Mesendoderm (in vitro differentiated cells): ENCODE data around the gene CCDC120.
A peak's percentile ranks its signal among the peaks of the same experiment; 100 is the strongest.

Experiments used
- DNase-seq: peaks from one replicate; pipeline ENCODE4 v3.0.0; 2013
- H2AK5ac ChIP-seq: 2 replicates; pipeline ENCODE4 v1.6.1; 2013; ENCODE audit warnings: low read length, inconsistent platforms
- H2BK120ac ChIP-seq: 2 replicates; pipeline ENCODE4 v1.6.1; 2013; ENCODE audit warnings: low read depth, mild to moderate bottlenecking, low read length, moderate library complexity, mixed read lengths
- H2BK15ac ChIP-seq: replicated peaks from 2 replicates; pipeline ENCODE4 v1.6.1; 2013; ENCODE audit warnings: low read depth, mild to moderate bottlenecking, moderate library complexity
- H2BK5ac ChIP-seq: 2 replicates; pipeline ENCODE4 v1.6.1; 2013; ENCODE audit warnings: low read length, inconsistent platforms
- H3K18ac ChIP-seq: 2 replicates; pipeline ENCODE4 v1.6.1; 2013; ENCODE audit warnings: mild to moderate bottlenecking, low read length, mixed read lengths
- H3K23ac ChIP-seq: one replicate; pipeline ENCODE4 v1.6.1; 2013; ENCODE audit warnings: low read length
- H3K27ac ChIP-seq: 2 replicates; pipeline ENCODE4 v1.5.1; 2013; ENCODE audit warnings: low read depth, mild to moderate bottlenecking, inconsistent platforms, low read length, moderate library complexity
- H3K27me3 ChIP-seq: 2 replicates; pipeline ENCODE4 v1.6.1; 2013; ENCODE audit warnings: low read length, control low read depth, mild to moderate bottlenecking, inconsistent platforms; ENCODE audit not compliant: insufficient read depth, poor library complexity
- H3K36me3 ChIP-seq: 2 replicates; pipeline ENCODE4 v1.6.1; 2013; ENCODE audit warnings: low read length, inconsistent platforms; ENCODE audit not compliant: control insufficient read depth, insufficient read depth
- H3K4ac ChIP-seq: one replicate; pipeline ENCODE4 v1.6.1; 2013; ENCODE audit warnings: low read depth, mild to moderate bottlenecking, low read length, moderate library complexity
- H3K4me1 ChIP-seq: 2 replicates; pipeline ENCODE4 v1.6.1; 2013; ENCODE audit warnings: low read depth, low read length, inconsistent platforms; ENCODE audit not compliant: control insufficient read depth
- H3K4me2 ChIP-seq: 2 replicates; pipeline ENCODE4 v1.6.1; 2013; ENCODE audit warnings: low read length
- H3K4me3 ChIP-seq: 2 replicates; pipeline ENCODE4 v1.5.1; 2013; ENCODE audit warnings: mild to moderate bottlenecking, low read length
- H3K56ac ChIP-seq: one replicate; pipeline ENCODE4 v1.6.1; 2013; ENCODE audit warnings: low read length
- H3K79me1 ChIP-seq: 2 replicates; pipeline ENCODE4 v1.6.1; 2013; ENCODE audit warnings: low read length, inconsistent platforms
- H3K79me2 ChIP-seq: 2 replicates; pipeline ENCODE4 v1.6.1; 2013; ENCODE audit warnings: mild to moderate bottlenecking, low read length; ENCODE audit not compliant: control insufficient read depth, insufficient read depth
- H3K9ac ChIP-seq: 2 replicates; pipeline ENCODE4 v1.6.1; 2013; ENCODE audit warnings: low read length, inconsistent platforms
- H4K5ac ChIP-seq: one replicate; pipeline ENCODE4 v1.6.1; 2013; ENCODE audit warnings: low read length
- H4K8ac ChIP-seq: one replicate; pipeline ENCODE4 v1.6.1; 2013; ENCODE audit warnings: low read depth, mild to moderate bottlenecking, control low read depth, low read length, moderate library complexity
- WGBS: extraction: QIAGEN DNeasy Blood & Tissue Kit; methylation state at CpG from one replicate; pipeline ENCODE4 v1.1.7; 2013; ENCODE audit warnings: low lambda C conversion rate, missing lambda C conversion rate; ENCODE audit not compliant: insufficient coverage; ENCODE audit errors: extremely low coverage; 5-methylcytosine and 5-hydroxymethylcytosine counted together

CCDC120 gene

DNA sequence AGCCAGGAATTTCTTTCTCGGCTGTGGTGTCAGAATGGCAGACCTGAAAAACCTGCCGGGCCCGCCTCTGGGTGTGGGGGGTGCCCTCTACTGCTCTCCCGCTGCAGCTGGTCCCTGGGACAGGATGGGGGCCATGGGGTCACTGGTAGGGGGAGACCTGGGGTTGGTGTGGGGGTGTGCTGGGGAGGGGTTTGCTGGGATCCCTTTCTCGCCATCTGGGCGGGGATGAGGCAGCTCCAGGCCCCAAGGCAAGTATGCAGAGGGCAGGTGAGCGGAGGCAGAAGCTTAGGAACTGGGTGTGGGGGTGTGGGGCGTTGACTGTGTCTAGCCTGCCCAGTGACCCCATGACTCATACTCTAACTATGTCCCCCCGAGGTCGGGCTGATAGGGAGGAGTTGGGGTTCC lies 884 bp downstream of the CCDC120 start:
- peaks cover 3% of the 10 kb centered on the region for H3K79me1 ChIP-seq
- H4K5ac ChIP-seq, result no peak overlapping the region
- no peaks in the 10 kb centered on the region for H3K36me3 ChIP-seq
- H2AK5ac ChIP-seq, result no peak overlapping the region
- no peak overlapping the region for H3K23ac ChIP-seq
- H3K4ac ChIP-seq, result no peak overlapping the region
- DNase-seq, result no peak
- H3K56ac ChIP-seq, result no peak overlapping the region
- H3K27ac ChIP-seq, result no peak overlapping the region
- H3K4me1 ChIP-seq, result no peaks in the 10 kb centered on the region
- no peak overlapping the region for H3K9ac ChIP-seq
- H3K27me3 ChIP-seq, result no peaks in the 10 kb centered on the region
- no peak overlapping the region for H2BK5ac ChIP-seq
- H2BK120ac ChIP-seq, result no peak overlapping the region
- H2BK15ac ChIP-seq, result no peak overlapping the region
- no peaks in the 10 kb centered on the region for H3K79me2 ChIP-seq
- no peak overlapping the region for H4K8ac ChIP-seq
- no CpG with 5 or more reads among the region's 10 CpGs for WGBS
- peak overlapping the region; percentile 27 for H3K4me2 ChIP-seq
- no peak overlapping the region for H3K4me3 ChIP-seq
- H3K18ac ChIP-seq, result no peak overlapping the region

GRCh38 chrX:49060914-49061313 lies 2.1 kb downstream of the CCDC120 start:
- H3K9ac ChIP-seq, result no peak overlapping the region
- no peak overlapping the region for H3K23ac ChIP-seq
- H3K79me1 ChIP-seq, result peaks cover 3% of the 10 kb centered on the region
- H3K56ac ChIP-seq, result no peak overlapping the region
- no peak for DNase-seq
- no CpG with 5 or more reads among the region's 3 CpGs for WGBS
- H2BK5ac ChIP-seq, result no peak overlapping the region
- H4K5ac ChIP-seq, result no peak overlapping the region
- no peak overlapping the region for H2AK5ac ChIP-seq
- no peak overlapping the region for H3K4ac ChIP-seq
- H3K27ac ChIP-seq, result no peak overlapping the region
- H3K4me3 ChIP-seq, result no peak overlapping the region
- no peaks in the 10 kb centered on the region for H3K79me2 ChIP-seq
- H3K36me3 ChIP-seq, result no peaks in the 10 kb centered on the region
- H4K8ac ChIP-seq, result no peak overlapping the region
- no peak overlapping the region for H2BK15ac ChIP-seq
- no peak overlapping the region for H2BK120ac ChIP-seq
- no peaks in the 10 kb centered on the region for H3K4me1 ChIP-seq
- no peak overlapping the region for H3K4me2 ChIP-seq
- H3K18ac ChIP-seq, result no peak overlapping the region
- no peaks in the 10 kb centered on the region for H3K27me3 ChIP-seq

DNA sequence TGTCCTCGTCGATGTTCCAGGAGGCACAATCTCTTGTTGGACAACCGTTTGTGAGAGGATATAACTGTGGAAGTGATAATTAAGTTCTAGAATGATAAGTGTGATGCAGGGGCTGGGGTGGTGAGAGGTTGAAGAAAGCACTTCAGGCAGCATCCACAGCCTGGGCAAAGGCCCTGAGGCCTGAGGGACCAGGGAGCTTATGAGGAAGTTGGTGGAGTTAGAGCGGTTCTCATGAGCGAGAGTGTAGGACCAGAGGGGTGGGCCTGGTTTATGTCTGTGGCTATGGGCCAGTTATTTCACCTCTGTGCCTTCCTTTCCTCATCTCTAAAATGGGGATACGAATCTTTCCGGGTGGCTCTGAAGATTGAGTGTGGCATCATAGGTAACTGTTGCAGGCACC lies 2.7 kb downstream of the CCDC120 start:
- Histone ChIP-seq H3K4me3 (no peak overlapping the region), H3K18ac (no peak overlapping the region), H3K79me2 (no peaks in the 10 kb centered on the region), H3K4me1 (no peaks in the 10 kb centered on the region), H3K23ac (no peak overlapping the region), H3K27me3 (no peaks in the 10 kb centered on the region), H4K8ac (no peak overlapping the region), H3K79me1 (peaks cover 3% of the 10 kb centered on the region), H3K27ac (no peak overlapping the region), H2BK5ac (no peak overlapping the region), H2BK120ac (no peak overlapping the region), H3K4me2 (no peak overlapping the region), H4K5ac (no peak overlapping the region), H3K56ac (no peak overlapping the region), H3K36me3 (no peaks in the 10 kb centered on the region), H3K4ac (no peak overlapping the region), H2AK5ac (no peak overlapping the region), H2BK15ac (no peak overlapping the region), H3K9ac (no peak overlapping the region)
- no peak for DNase-seq
- WGBS, result no CpG with 5 or more reads among the region's 7 CpGs

DNA sequence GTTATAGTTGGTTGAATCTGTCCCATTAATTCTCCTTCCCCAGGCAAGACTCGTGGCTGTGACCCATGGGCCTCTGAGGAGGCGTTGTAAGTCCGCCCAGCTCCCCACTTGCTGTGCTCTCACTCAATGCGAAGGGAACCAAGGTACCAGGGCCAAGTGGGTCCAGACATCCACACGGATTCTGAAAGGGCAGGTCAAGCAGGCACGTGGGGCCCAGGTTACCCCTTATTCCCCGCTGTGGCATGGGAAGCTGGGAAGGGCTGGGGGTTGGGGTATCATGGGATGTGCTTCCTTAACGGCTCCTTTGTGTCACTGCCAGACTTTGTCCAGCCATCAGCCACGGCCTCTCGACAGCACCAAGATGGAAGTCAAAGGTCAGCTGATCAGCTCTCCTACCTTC lies 3.1 kb downstream of the CCDC120 start:
- H3K23ac ChIP-seq, result no peak overlapping the region
- no peak overlapping the region for H4K5ac ChIP-seq
- H3K36me3 ChIP-seq, result no peaks in the 10 kb centered on the region
- H2BK120ac ChIP-seq, result no peak overlapping the region
- DNase-seq, result no peak
- no peak overlapping the region for H4K8ac ChIP-seq
- WGBS, result no CpG with 5 or more reads among the region's 10 CpGs
- peaks cover 3% of the 10 kb centered on the region for H3K79me1 ChIP-seq
- no peaks in the 10 kb centered on the region for H3K27me3 ChIP-seq
- no peak overlapping the region for H3K9ac ChIP-seq
- H2BK5ac ChIP-seq, result no peak overlapping the region
- no peak overlapping the region for H2AK5ac ChIP-seq
- no peak overlapping the region for H3K56ac ChIP-seq
- no peak overlapping the region for H2BK15ac ChIP-seq
- no peak overlapping the region for H3K4me2 ChIP-seq
- H3K4ac ChIP-seq, result no peak overlapping the region
- no peaks in the 10 kb centered on the region for H3K79me2 ChIP-seq
- no peak overlapping the region for H3K4me3 ChIP-seq
- H3K27ac ChIP-seq, result no peak overlapping the region
- no peaks in the 10 kb centered on the region for H3K4me1 ChIP-seq
- no peak overlapping the region for H3K18ac ChIP-seq

DNA sequence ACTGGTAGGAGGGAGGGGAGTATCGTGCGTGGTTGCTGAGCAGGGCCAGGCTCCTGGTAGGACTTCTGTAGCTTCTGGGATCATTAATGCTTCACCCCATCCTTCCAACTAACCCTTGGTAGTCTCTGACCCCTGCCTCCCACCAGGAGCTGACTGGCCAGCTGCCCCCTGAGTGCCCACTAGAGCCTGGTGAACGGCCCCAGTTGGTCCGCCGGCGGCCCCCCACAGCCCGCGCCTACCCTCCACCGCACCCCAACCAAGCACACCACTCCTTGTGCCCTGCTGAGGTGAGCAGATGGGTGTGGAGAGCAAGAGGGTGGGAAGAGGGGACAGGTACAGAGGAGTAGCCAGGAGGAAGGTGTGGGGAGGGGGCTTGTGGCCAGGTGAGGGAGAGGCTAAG lies 4.9 kb downstream of the CCDC120 start:
- Histone ChIP-seq H3K4me2 (no peak overlapping the region), H4K8ac (no peak overlapping the region), H3K27ac (no peak overlapping the region), H3K27me3 (no peaks in the 10 kb centered on the region), H2BK120ac (no peak overlapping the region), H3K23ac (no peak overlapping the region), H2BK5ac (no peak overlapping the region), H2AK5ac (no peak overlapping the region), H3K79me2 (no peaks in the 10 kb centered on the region), H3K4me1 (no peaks in the 10 kb centered on the region), H3K9ac (no peak overlapping the region), H3K4me3 (no peak overlapping the region), H3K18ac (no peak overlapping the region), H2BK15ac (no peak overlapping the region), H3K4ac (no peak overlapping the region), H3K79me1 (peaks cover 3% of the 10 kb centered on the region), H3K56ac (no peak overlapping the region), H4K5ac (no peak overlapping the region), H3K36me3 (no peaks in the 10 kb centered on the region)
- WGBS, result no CpG with 5 or more reads among the region's 9 CpGs
- no peak for DNase-seq

GRCh38 chrX:49064303-49064702 lies 5.5 kb downstream of the CCDC120 start:
- no peak overlapping the region for H3K4me3 ChIP-seq
- H2BK120ac ChIP-seq, result no peak overlapping the region
- H3K18ac ChIP-seq, result no peak overlapping the region
- no peaks in the 10 kb centered on the region for H3K79me2 ChIP-seq
- H3K27me3 ChIP-seq, result no peaks in the 10 kb centered on the region
- no peak overlapping the region for H2BK15ac ChIP-seq
- no peak overlapping the region for H3K23ac ChIP-seq
- H3K4ac ChIP-seq, result no peak overlapping the region
- H2AK5ac ChIP-seq, result no peak overlapping the region
- H3K9ac ChIP-seq, result no peak overlapping the region
- no peak overlapping the region for H3K56ac ChIP-seq
- no peak overlapping the region for H2BK5ac ChIP-seq
- H3K4me1 ChIP-seq, result no peaks in the 10 kb centered on the region
- no peak overlapping the region for H3K4me2 ChIP-seq
- peaks cover 3% of the 10 kb centered on the region for H3K79me1 ChIP-seq
- no peak for DNase-seq
- H4K5ac ChIP-seq, result no peak overlapping the region
- H3K27ac ChIP-seq, result no peak overlapping the region
- H3K36me3 ChIP-seq, result no peaks in the 10 kb centered on the region
- H4K8ac ChIP-seq, result no peak overlapping the region
- WGBS, result no CpG with 5 or more reads among the region's 20 CpGs
